Activated CD8-positive, alpha-beta memory T cell treated with anti-CD3 and anti-CD28 coated beads, Interleukin-2, amount 50 U/mL, for 48 hours (primary cell): ENCODE results near the gene MMP24OS.
A peak's percentile ranks its signal among the peaks of the same experiment; 100 is the strongest.

Experiments used
- DNase-seq: peaks from one replicate; pipeline ENCODE4 v3.0.0-alpha.2; 2020

Gene MMP24OS

GRCh38 chr20:35290186-35290886 lies 12.4 kb upstream of the MMP24OS start:
- no peak for DNase-seq

GRCh38 chr20:35288325-35289060 lies 10.6 kb upstream of the MMP24OS start:
- DNase-seq = no peak

DNA sequence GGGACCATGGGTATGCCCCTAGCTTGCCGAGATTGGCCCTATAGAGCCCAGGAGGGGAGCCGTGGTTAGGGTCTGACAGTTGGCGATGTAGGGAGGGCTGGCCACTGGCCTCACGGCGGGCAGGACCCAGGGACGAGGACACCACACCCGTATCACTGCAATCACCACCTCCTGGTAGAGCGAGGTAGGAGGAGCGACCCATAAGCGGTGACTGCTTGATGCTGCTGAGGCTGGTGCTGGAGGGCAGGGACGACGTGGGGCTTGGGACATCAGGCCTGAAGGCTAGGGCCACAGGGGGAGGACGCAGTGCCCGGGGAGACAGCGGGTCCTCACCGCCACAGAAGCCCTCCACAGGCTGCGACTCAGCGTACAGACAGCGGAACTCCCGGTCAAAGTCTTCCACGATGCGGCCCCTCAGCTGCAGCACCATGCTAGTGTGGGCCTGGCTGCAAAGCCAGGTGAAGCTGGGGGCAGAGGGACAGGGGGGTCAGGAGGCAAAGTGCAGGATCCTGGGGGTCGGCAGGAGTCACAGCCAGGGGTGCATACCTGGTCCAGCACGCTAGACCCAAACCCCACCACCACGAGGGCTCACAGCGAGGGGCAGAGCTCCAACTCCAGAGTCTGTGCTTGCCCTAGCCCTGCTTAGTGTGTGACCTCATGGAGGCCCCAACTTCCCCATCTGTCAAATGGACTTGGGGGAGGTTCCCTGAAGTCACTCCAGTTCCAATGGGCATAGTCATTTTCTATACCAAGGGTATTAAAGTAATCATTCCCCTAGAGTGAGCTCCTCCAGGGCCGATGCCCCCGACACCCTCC lies 9.8 kb upstream of the MMP24OS start:
- no peak for DNase-seq

DNA sequence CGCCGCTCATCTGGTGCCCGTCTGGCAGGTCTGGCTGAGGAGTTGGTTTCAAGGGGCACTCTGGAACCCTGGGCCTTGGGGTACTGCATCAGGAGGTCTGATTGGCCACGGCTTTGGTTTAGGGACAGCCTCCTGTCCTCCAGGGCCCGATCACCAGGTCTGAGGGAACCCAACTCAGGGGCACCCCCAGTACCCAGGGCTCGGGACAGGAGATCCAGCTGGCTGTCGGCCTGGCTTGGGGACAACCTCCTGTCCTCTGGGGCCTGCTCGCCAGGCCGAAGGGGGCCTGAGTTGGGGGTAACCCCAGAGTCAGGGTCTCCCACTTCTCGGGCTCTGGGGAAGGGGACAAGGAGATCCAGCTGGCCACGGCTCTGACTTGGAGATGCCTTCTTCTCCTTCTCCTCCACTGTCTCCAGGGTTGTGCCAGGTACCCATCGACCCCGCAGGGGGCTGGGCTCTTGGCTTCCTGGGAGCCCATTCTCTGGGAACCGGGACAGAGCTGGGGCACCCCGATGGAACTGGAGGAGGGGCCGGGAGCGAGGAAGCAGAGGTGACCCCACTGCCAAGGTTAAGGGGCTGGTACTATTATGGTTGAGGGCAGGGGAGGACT lies 9.1 kb upstream of the MMP24OS start:
- no peak for DNase-seq

- no peak for DNase-seq
These were observed 8.4 kb upstream of the MMP24OS start for GRCh38 chr20:35286077-35286898.

DNA sequence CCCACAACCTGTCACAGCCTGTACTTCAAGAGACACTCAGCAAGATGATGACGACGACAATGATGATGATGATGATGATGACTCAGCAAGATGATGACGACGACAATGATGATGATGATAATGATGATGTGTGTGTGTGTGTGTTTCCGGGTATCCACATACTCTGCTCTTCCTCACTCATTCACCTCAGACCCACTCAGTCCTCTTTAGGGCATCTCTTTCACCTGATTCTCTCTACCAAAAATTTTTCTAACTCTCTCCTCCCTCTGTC lies 7.8 kb upstream of the MMP24OS start:
- no peak for DNase-seq

GRCh38 chr20:35284992-35285805 lies 7.3 kb upstream of the MMP24OS start:
- no peak for DNase-seq

- peak; percentile 90 for DNase-seq
These were observed 6.5 kb upstream of the MMP24OS start, which contains the start of gene EIF6 for GRCh38 chr20:35284267-35284991. Gene EIF6 (minus strand): TSS chr20:35284772. CDS start chr20:35284487, 285 bp downstream.

DNA sequence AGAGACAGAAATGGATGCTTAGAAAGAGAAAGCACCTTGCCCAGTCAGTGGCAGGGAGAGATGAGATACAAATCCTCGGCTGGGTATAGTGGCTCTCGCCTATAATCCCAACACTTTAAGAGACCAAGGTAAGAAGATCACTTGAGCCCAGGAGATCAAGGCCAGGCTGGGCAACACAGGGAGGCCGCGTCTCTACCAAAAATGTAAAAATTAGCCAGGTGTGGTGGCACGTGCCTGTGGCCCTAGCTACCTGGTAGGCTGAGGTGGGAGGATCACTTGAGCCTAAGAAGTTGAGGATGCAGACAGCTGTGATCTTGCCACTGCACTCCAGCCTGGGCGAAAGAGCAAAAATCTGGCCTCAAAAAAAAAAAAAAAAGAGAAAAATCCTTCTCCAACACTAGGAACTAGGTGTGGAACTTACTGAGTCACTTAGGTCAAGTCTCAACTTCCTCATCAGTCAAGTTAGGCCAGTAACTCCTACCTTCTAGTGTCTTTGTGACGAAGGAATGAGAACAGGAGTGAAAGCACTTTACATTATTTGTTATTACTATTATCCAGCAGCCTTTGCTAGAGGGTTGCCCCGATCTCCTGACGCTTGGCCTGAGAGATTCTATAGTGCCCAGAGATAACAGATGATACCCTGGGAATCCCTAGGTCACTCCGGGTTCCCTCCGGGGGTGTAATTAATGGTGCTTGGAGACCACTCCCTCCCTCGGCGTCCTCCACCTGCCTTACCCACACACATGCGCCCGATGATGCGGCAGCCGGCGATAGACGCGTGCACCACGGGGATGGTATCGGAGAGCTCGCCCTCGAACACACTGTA lies 5.7 kb upstream of the MMP24OS start:
- DNase-seq = no peak

- no peak for DNase-seq
These were observed 3.7 kb upstream of the MMP24OS start for GRCh38 chr20:35281506-35282101.

DNA sequence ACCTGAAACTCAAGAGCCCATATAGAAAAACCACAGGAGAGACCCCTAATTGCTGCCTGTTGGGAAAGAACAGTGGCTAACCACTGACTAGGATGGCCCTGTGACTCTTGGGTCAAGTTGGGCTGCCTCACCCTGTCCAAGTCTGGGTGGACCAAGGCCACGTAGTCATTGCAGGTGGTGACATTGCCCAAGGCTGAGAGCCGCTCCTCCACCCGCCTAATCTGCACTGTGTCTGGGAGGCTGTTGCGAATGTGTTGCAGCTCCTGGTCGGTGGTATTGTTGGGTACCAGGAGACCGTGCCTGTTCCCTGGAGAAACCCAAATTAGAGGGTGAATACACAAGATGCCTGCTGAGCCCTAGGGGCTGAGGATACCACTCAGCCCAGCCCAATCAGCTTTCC lies 2.6 kb upstream of the MMP24OS start:
- no peak for DNase-seq

GRCh38 chr20:35279533-35280174 lies 1.7 kb upstream of the MMP24OS start:
- no peak for DNase-seq

DNA sequence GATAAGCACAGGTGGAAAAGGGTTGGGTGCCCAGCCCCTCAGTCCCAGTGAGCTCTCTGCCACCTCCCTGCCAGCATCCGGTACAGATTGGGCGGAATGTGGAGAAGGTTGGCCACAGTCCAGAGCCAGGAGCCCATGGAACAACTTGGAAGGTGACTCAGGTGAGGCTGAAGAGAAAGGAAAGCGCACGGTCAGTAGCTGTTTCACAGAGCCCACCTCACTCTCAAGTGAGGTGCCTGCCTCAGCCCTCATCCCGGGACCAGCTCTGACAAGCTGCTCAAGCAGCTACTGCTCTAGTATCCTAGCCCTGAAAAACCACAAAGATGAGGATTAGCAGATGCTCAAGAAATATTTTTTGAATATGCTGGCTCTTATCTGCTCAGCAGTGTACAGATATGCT lies 1.1 kb upstream of the MMP24OS start:
- DNase-seq = no peak

GRCh38 chr20:35277127-35277526 lies 795 bp downstream of the MMP24OS start:
- DNase-seq = no peak

DNA sequence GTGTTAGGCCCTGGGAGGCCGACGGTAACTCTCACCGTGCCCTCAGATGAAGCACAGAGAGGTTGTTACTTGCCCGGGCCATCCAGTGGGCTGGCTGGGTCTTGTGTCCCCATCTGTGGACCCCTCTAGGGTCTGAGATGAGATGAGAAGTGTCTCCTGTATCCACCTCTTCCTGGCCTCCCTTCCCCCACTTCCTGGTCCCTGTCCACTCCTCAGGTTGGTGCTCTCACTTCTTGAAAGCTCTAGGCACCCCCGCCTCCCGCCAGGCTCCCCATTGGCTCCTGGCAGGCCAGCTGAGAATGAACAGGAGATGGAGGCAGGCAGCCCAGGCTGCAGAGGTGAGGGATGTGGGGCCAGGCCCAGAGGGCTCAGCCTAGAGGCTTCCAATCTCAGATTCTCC lies 1.5 kb downstream of the MMP24OS start:
- DNase-seq = no peak

GRCh38 chr20:35275741-35276251 lies 2.1 kb downstream of the MMP24OS start:
- no peak for DNase-seq

DNA sequence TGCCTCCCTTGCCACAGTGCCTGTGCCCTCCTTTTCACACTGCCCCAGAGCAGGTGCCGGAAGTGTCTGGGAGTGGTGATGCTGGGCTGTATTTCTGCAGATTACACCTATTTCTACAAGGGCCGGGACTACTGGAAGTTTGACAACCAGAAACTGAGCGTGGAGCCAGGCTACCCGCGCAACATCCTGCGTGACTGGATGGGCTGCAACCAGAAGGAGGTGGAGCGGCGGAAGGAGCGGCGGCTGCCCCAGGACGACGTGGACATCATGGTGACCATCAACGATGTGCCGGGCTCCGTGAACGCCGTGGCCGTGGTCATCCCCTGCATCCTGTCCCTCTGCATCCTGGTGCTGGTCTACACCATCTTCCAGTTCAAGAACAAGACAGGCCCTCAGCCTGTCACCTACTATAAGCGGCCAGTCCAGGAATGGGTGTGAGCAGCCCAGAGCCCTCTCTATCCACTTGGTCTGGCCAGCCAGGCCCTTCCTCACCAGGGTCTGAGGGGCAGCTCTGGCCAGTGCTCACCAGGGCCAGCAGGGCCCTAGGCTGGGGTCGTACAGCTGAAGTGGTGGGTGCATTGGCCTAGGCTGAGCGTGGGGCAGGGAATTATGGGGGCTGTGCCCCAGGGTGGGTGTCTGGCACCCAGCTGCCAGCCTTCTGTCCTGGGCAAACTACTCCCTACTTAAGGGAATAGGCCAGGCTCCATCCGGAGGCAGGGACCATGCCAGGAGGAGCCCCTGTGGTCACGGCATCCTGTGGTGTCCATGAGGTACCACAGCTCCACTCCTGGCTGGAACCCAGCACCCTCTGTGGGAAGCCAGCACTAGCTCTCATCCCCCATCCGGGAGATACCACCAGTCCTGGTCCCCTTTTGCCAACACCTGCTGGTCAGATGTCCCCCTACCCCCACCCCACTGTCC lies 3.5 kb downstream of the MMP24OS start:
- DNase-seq = no peak
